ENCODE data around the gene NPAS3. TPM values are rescaled to one million over a fixed set of nuclear protein-coding genes. Genes with fewer than 3 reads are reported as not detected.

The NPAS3 gene
- total RNA-seq, 1 experiment from 2014 or later: 0.36 TPM

DNA sequence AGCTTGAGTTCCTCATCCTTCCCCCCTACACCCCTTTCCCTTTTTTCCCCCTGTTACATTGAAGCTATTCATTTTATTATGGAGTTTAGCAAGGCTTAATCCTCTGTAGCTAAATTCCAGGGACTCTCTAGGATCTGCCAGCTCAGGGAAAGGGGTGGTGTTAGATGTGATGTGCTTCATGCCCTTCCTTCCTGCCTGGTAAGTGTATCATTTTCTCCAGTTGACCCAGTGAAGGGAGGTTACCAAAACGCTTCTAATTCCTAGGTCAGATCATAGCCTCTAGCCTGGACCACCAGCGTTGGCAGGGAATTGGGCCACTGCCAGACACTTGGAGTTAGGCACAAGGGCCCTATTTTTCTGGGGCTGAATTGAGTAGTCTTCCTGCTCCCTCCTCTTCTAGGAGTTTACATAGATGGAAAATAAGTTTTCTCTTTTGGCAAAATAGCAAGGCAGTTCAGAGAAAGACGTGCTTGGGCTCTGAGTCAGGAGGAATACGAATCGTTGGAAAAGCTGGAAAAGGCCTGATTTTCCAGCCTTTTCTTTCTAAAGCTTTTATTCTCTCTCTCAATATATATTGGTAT is 88.3 kb downstream of the NPAS3 start:
- Histone ChIP-seq H3K27ac (ENCODE audit: low read length) (no peak overlapping the region), H3K9ac (ENCODE audit: low read length) (no peak overlapping the region), H3K4me1 (ENCODE audit: insufficient read depth, low read length) (no peaks in the 10 kb centered on the region), H3K36me3 (ENCODE audit: low read depth, low read length) (no peaks in the 10 kb centered on the region), H3K9me3 (ENCODE audit: low read length) (no peaks in the 10 kb centered on the region), H4K20me1 (ENCODE audit: low read length) (no peaks in the 10 kb centered on the region), H3K4me3 (ENCODE audit: low read length) (no peak overlapping the region), H2AFZ (ENCODE audit: low read length) (no peak overlapping the region), H3K27me3 (ENCODE audit: low read length) (0 out of 2 replicates have a peak, but pooled peaks cover 5% of the 10 kb centered on the region), H3K4me2 (ENCODE audit: low read length) (no peak overlapping the region), H3K79me2 (ENCODE audit: low read length) (no peaks in the 10 kb centered on the region), H3F3A (ENCODE audit: low read length, unreplicated experiment) (no peaks in the 10 kb centered on the region), H3K9me2 (replicated peaks; ENCODE audit: low read length) (no peaks in the 10 kb centered on the region)
- intact Hi-C loops (cut with micrococcal nuclease): no loop called here
- ATAC-seq: no peak
- no TSS peak for BruUV-seq (replicated peaks)
- POLR2A ChIA-PET (ENCODE audit: unreplicated experiment): no interaction called here
- CTCF ChIA-PET: no interaction called here
- TF ChIP-seq, protein P1, sequence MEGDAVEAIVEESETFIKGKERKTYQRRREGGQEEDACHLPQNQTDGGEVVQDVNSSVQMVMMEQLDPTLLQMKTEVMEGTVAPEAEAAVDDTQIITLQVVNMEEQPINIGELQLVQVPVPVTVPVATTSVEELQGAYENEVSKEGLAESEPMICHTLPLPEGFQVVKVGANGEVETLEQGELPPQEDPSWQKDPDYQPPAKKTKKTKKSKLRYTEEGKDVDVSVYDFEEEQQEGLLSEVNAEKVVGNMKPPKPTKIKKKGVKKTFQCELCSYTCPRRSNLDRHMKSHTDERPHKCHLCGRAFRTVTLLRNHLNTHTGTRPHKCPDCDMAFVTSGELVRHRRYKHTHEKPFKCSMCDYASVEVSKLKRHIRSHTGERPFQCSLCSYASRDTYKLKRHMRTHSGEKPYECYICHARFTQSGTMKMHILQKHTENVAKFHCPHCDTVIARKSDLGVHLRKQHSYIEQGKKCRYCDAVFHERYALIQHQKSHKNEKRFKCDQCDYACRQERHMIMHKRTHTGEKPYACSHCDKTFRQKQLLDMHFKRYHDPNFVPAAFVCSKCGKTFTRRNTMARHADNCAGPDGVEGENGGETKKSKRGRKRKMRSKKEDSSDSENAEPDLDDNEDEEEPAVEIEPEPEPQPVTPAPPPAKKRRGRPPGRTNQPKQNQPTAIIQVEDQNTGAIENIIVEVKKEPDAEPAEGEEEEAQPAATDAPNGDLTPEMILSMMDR (conservative IDR thresholded peaks at IDR 0.05; ENCODE audit: low read depth, low read length): no peak
- no peak for TF ChIP-seq EZH2 (IDR thresholded peaks at IDR 0.05; ENCODE audit: low read length, unreplicated experiment)
- DNase-seq: peak; percentile 37

DNA sequence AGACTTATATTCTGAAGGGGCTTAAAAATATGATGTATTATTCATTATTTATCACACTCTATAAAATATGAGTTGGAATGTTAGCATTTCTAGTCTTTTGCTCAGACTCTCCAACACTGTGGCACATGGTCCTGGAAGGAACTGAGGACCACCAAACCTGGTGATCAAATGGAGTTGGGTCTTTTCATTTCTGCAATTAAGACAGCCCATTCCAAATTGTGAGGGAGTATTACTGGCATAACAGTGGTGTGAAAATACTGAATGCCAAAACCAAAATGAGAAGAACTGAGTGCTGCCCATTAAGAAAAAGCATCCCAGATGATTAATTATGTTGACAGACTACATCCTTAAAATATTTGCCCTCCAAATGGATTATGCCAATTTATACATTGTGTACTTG is 90.8 kb downstream of the NPAS3 start:
- Histone ChIP-seq H3K9me3 (ENCODE audit: low read length) (no peaks in the 10 kb centered on the region), H3K4me3 (ENCODE audit: low read length) (no peak overlapping the region), H3K9ac (ENCODE audit: low read length) (no peak overlapping the region), H3K4me1 (ENCODE audit: insufficient read depth, low read length) (no peaks in the 10 kb centered on the region), H2AFZ (ENCODE audit: low read length) (no peak overlapping the region), H3K27me3 (ENCODE audit: low read length) (0 out of 2 replicates have a peak, but pooled peaks cover 5% of the 10 kb centered on the region), H3K36me3 (ENCODE audit: low read depth, low read length) (no peaks in the 10 kb centered on the region), H3K79me2 (ENCODE audit: low read length) (no peaks in the 10 kb centered on the region), H4K20me1 (ENCODE audit: low read length) (no peaks in the 10 kb centered on the region), H3K9me2 (replicated peaks; ENCODE audit: low read length) (no peaks in the 10 kb centered on the region), H3K27ac (ENCODE audit: low read length) (no peak overlapping the region), H3F3A (ENCODE audit: low read length, unreplicated experiment) (no peaks in the 10 kb centered on the region), H3K4me2 (ENCODE audit: low read length) (no peak overlapping the region)
- DNase-seq (peak; percentile 10), ATAC-seq (peak; percentile 73)
- TF ChIP-seq, protein P1 (conservative IDR thresholded peaks at IDR 0.05; ENCODE audit: low read depth, low read length): no peak
- TF ChIP-seq EZH2phosphoT487 (IDR thresholded peaks at IDR 0.05; ENCODE audit: borderline replicate concordance, low read length) (no peak), EZH2 (IDR thresholded peaks at IDR 0.05; ENCODE audit: low read length, unreplicated experiment) (no peak)
- BruUV-seq (replicated peaks): no TSS peak
- POLR2A ChIA-PET (ENCODE audit: unreplicated experiment): no interaction called here
- intact Hi-C loops (cut with micrococcal nuclease): no loop called here
- CTCF ChIA-PET: no interaction called here

DNA sequence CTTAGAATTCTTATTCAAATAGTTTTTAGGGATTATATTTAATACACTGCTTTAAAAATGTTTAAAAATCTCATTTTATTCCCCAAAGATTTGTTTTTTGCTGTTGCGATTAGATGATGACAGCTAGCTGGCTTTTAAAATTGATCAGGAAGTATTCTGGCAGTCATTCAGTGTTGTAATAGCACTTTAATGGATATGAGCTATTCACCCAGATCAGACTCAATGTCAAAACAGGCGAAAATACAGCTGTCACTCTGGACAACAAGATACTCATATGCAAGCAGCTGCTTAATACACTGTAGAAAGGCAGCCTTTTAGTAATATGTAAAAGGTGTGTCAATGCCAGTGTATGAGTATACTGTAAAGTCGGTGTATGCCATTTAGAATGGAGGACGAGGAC is 91.7 kb downstream of the NPAS3 start:
- ChIA-PET POLR2A (ENCODE audit: unreplicated experiment) (no interaction called here), CTCF (no interaction called here)
- Histone ChIP-seq H3K9ac (ENCODE audit: low read length) (no peak overlapping the region), H3K36me3 (ENCODE audit: low read depth, low read length) (no peaks in the 10 kb centered on the region), H3K4me3 (ENCODE audit: low read length) (no peak overlapping the region), H4K20me1 (ENCODE audit: low read length) (no peaks in the 10 kb centered on the region), H3K79me2 (ENCODE audit: low read length) (no peaks in the 10 kb centered on the region), H3K4me2 (ENCODE audit: low read length) (no peak overlapping the region), H3K4me1 (ENCODE audit: insufficient read depth, low read length) (no peaks in the 10 kb centered on the region), H2AFZ (ENCODE audit: low read length) (no peak overlapping the region), H3K9me2 (replicated peaks; ENCODE audit: low read length) (no peaks in the 10 kb centered on the region), H3K27ac (ENCODE audit: low read length) (no peak overlapping the region), H3K9me3 (ENCODE audit: low read length) (no peaks in the 10 kb centered on the region), H3F3A (ENCODE audit: low read length, unreplicated experiment) (no peaks in the 10 kb centered on the region), H3K27me3 (ENCODE audit: low read length) (0 out of 2 replicates have a peak, but pooled peaks cover 5% of the 10 kb centered on the region)
- no TSS peak for BruUV-seq (replicated peaks)
- no peak for ATAC-seq
- no peak for DNase-seq
- TF ChIP-seq, protein P1 (conservative IDR thresholded peaks at IDR 0.05; ENCODE audit: low read depth, low read length): no peak
- TF ChIP-seq EZH2phosphoT487 (IDR thresholded peaks at IDR 0.05; ENCODE audit: borderline replicate concordance, low read length) (no peak), EZH2 (IDR thresholded peaks at IDR 0.05; ENCODE audit: low read length, unreplicated experiment) (no peak)
- intact Hi-C loops (cut with micrococcal nuclease): no loop called here

Measured in PC-3 (cell line).